ENCODE measurements around the gene LYPLA2.

DNA sequence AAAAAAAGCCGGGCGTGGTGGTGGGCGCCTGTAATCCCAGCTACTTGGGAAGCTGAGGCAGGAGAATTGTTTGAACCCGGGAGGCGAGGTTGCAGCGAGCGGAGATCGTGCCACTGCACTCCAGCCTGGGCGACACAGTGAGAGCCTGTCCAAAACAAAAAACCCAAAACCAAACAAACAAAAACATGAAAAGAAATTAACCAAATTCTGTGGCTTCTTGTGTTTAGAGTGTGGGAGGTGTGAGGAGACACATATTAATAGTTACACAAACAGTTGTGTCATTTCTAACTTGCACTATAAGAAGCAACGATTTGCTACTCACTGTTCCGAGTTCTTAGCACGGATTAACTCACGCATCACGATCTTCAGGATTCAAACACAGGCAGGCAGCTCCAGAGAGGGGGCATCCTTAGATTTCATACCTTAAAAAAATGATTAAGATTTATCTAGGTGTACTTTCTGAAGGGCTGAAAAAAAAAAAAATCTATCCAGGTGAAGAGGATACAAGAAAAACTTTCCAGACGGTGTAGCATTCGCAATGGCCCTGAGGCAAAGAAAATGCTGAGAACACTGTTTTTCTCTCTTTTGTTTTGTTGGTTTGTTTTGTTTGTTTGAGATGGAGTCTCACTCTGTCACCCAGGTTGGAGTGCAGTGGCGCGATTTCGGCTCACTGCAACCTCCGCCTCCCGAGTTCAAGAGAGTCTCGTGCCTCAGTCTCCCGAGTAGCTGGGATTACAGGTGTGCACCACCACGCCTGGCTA is 35.0 kb downstream of the LYPLA2 start:
- TF ChIP-seq POLR2A (IDR thresholded peaks at IDR 0.05), result no peak
- no peak for TF ChIP-seq CTCF (IDR thresholded peaks at IDR 0.05)
- no peak for TF ChIP-seq POLR2AphosphoS5 (IDR thresholded peaks at IDR 0.05)
- TF ChIP-seq EP300 (IDR thresholded peaks at IDR 0.05), result no peak
